HG03103 (cell line): ENCODE data around the gene EMC8.
A peak's percentile ranks its signal among the peaks of the same experiment; 100 is the strongest.
"Not testable (repeated sequence)": the region's sequence is repeated elsewhere in the genome, so short reads cannot be mapped to it uniquely, and the experiment has no call there.

Experiments used
- ATAC-seq: cut with Tn5 transposase; IDR thresholded peaks from one replicate; pipeline ENCODE4 v1.9.1; 2021; ENCODE audit warnings: low read depth; ENCODE audit not compliant: unreplicated experiment

Gene EMC8

DNA sequence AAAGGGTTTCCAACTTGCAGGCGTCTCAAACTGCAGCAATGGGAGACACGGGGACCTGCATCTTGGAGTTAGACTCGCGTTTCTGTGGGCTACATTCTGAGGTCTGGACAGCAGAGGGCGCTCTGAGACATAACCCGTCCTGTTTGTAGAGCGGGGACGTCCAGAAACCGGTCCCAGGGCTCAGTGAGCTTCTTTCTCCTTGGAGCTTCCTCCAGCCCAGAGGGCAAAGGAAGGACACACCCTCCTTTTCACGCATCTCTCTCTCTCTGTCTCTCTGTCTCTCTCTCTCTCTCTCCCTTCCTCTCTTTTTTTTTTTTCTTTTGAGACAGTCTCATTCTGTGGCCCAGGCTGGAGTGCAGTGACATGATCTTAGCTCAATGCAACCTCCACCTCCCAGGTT, 19.9 kb upstream of the EMC8 start:
- no peak for ATAC-seq

DNA sequence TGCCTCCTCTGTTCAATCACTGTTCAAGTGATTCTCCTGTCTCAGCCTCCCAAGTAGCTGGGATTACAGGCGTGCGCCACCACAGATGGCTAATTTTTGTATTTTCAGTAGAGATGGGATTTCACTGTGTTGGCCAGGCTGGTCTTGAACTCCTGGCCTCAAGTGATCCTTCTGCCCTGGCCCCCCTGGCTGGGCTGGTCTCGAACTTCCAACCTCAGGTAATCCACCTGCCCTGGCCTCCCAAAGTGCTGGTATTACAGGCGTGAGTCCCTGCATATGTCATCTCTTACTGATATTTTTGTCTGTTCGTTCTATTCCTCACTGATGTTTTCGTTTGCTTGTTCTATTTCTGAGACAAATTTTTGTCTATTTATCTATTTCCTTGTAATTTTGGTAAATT, 17.9 kb upstream of the EMC8 start:
- not testable (repeated sequence) for ATAC-seq

DNA sequence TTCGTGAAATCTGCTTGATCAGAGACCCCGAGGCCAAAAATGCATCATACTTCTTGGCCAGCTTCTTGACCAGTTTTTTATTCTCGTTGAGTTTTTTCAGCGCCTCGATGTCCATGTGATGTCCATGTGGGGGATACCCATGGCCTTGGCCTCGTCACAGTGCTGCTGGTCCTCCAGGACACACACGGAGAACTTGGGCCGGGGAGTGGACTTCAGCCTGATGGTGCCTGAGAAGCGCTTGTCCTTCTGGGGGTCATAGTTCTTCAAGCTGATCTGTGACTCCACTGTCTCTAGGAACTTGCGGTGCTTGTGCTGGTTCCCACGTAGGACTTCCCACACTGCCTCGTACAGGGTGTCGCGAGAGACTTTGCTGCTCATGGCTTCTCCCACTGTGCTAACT, 16.8 kb upstream of the EMC8 start:
- no peak for ATAC-seq

DNA sequence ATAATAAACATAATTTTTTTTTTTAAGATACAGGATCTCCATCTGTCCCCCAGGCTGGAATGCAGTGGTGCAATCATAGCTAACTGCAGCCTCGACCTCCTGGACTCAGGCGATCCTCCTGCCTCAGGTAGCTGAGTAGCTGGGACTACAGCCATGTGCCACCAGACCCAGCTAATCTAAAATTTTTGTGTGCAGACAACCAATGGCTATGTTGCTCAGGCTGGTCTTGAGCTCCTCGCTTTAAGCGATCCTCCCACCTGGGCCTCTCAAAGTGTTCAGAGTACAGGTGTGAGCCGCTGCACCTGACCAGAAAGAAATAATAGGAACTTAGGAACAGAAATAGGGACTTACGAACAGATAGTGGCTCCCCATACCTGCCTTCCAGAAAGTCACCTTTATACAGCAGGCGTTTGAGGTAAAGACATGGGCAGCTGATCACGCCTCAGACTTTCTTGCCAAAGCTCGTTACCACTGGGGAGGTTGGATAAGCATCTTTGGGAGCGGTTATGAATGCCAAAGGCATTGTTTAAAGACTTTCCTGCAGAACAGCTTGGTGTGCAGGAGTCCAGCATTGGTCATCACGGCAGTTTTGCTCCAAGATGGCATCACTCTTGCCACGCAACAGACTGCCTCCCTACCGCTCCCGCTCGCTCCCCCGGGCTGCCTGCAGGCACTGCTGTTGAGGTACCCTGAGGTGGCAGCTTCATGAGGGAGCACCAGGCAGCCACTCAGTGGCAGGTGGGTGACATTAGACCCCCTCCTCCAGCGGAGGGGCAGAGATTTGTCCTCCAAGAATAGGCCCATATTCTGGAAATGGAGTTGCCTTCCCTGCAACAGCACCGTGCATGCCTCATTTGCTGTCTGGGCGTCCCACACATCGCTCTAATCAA, 13.7 kb upstream of the EMC8 start:
- no peak for ATAC-seq

DNA sequence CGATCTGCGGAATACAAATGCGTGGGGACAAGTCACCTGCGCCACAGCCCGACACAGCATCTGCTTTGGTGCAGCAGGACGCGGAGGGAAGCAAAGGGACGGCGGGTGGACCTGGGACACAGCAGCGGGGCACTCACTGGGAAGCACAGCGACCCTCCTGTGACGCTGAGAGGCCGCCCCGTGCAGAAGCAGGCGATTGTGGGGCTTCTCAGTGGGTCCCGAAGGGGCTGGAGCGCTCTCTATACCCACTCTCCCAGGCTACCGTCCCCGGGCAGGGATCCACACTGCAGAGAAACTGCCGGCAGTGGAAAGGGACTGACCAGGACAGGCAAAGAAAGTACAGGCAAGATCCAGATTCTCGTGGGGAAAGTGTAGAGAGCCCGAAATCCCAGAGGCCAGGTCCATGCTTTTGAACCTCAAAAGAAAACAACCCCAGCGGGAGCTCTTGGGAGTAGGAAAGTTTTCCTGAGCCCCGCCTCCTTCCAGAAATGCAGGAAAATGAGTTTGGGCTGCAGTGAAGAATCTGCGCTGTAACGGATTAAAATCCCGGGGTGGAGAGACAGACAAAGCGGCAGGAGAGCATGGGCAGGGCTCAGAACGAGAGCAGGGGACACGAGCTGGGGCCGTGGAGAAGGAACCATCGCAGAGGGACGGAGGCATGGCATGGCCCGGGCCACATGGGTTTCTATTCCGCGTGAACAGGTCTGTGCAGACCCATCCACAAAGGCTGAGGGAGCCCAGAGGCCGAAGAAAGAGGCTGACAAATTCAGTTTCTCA, 12.9 kb upstream of the EMC8 start:
- no peak for ATAC-seq

DNA sequence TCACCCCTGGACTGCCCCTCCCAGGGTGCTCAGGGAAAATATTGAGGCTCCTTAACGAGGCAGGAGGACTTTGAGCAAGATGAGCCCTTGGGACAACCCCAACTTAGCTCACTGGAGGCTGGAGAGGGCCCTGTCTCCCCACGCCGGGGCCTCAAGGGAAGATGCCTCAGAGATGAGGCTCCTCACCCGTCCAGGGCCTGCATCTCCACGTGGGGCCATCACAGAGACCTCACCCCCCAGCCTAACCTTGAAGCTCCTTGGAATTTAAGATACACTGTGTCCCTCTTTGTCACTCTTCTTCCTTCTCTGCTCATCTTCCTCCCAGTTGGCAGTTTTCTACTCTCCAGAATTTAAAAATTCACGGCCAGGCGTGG, 11.4 kb upstream of the EMC8 start:
- no peak for ATAC-seq

DNA sequence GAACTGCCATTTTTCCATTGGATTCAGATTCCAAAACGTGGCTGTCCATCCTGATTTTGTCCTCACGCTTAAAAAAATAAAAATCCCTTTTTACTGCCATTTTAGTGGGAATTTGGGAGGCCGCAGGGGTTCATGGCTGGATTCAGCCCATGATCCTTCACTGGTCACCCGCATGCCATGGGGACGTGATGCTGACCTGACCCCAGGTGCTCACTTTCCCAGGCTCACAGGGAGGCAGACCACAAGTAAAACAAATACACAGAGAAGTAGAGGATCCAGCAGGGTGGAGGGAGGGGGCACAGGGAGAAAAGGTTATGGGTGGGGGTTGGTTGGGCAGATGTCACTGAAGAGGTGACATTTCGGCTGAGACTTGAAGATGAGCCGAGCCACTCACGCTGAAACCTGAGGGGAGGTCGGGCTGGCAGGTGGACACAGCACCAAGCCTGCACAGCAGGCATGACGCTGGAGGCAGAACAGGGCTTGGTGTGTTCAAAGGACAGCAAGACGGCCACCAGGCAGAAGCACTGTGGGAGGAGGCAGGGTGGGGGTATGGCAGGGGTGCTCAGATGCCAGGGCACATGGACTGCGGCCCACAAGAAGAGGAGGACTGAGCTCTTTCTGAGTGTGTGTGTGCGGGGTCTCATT, 10.9 kb upstream of the EMC8 start:
- ATAC-seq: no peak

DNA sequence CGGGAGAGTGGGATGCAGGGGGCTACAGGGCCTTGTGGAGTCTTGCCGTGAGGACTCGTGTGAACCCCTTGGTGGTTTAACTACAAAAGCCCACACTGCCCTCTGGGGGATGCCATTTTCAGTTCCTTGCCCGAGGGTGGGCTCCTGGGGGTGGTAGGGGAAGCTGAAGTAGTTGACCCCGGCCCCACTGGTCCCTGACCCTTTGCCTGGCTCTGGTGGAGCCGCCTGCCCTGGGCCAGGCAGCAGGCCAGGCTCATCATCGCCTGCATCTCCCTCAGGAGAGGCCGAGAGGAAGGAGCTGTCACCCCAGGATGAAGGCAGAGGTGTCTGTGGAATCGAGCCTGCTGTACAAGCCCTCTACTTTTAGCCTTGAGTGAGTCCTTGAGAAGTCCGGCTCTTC, 10.3 kb upstream of the EMC8 start:
- ATAC-seq: no peak

DNA sequence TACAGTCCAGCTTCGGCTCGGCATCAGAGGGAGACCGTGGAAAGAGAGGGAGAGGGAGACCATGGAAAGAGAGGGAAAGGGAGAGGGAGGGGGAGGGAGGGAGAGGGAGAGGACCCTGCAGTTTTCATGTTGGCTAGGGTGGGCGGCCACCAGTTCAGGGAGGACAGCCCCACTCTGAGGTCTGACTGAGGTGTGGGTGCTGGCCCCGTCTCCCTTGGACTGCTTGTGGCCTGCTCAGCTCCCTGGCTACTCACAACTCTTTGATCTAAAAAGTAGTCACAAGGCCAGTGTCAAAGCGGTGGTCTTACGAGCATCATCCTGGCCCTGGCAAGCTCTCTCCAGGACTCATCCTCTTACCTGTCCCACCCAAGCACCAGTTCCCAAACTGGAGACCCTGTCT, 9.6 kb upstream of the EMC8 start:
- ATAC-seq: no peak

DNA sequence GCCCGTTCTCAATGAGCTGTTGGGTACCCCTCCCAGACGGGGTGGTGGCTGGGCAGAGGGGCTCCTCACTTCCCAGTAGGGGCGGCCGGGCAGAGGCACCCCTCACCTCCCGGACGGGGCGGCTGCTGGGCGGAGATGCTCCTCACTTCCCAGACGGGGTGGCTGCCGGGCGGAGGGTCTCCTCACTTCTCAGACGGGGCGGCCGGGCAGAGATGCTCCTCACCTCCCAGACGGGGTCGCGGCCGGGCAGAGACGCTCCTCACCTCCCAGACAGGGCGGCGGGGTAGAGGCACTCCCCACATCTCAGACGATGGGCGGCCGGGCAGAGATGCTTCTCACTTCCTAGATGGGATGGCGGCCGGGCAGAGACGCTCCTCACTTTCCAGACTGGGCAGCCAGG, 8.8 kb upstream of the EMC8 start:
- not testable (repeated sequence) for ATAC-seq

DNA sequence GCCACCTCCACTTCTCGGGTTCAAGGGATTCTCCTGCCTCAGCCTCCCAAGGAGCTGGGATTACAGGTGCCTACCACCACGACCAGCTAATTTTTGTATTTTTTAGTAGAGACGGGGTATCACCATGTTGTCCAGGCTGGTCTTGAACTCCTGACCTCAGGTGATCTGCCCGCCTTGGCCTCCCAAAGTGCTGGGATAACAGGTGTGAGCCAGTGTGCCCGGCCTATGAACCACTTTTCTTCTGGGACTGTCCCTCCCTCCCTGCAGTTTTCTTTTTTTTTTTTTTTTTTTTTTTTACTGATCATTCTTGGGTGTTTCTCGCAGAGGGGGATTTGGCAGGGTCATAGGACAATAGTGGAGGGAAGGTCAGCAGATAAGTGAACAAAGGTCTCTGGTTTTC, 8.0 kb upstream of the EMC8 start:
- not testable (repeated sequence) for ATAC-seq

DNA sequence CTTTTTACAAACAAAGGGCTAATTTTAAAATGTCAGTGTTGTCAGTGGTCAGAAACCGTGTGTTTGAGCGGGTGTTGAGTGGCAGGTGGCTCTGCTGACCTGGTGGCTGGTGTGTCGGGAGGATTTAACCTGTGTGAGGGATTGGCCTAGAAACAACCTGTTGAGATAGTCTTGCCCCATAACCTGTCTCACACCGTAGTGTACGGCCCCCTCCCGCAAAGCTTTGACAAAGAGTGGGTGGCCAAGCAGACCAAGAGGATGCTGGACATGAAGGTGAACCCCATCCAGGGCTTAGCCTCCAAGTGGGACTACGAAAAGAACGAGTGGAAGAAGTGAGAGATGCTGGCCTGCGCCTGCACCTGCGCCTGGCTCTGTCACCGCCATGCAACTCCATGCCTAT, 7.2 kb upstream of the EMC8 start:
- ATAC-seq: no peak

DNA sequence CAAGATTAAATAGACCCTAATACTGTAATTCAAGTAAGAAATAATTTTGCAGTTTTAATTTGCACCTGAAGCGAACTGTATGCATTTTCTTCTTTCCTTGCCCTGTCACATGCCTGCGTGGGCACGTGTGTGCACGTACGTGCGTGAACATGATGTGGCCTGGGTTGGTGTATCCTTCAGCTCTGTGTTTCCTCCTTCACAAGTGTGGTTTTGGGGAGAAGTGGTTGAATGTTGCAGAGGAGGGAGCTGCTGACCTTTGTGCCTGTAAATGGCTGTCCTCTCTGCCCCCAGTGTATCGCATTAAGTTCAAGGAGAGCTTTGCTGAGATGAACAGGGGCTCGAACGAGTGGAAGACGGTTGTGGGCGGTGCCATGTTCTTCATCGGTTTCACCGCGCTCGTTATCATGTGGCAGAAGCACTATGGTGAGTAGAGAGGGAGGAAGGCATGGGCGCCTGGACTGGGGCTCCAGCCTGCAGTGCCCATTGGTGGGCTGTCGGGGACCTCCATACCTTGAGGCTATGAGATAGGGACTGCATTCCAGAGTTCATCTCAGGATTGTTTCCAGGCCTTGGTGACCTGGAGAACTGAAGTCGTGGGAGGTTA, 6.2 kb upstream of the EMC8 start:
- no peak for ATAC-seq

DNA sequence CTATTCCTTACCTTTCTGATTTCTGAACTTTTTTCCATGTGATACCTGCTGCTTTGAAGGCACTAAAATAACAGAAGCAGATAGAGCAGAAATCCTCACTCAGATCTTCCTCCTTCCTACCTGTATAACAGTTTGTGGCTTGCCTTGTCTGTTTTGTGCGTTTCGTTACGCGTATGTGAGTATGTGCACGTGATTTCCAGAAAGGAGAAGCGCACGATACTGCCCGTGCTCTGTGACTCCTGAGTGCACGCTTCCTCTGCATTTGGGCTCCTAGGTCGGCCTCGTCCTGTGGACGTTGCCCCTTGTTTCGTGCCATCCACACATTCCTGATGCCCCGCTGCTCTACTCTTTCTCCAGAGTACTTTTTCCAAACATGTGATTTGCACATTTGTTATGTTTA, 4.2 kb upstream of the EMC8 start:
- ATAC-seq: no peak

DNA sequence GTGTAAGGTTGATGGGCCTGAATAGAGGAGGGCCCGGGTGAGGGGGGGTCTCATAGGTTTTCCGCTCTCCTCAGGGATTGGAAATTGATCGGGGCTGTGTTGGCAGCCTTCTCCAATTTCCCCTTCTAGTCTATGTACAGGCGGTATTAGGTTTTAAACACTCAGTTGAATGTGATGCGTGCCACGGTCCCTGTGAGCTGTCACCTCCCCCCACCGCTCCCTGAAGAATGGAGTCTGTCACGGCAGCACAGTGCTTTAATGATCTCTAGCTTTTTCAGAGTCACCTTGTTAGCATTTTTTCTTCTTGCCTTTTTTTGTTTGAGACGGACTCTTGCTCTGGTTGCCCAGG, 951 bp upstream of the EMC8 start:
- ATAC-seq: no peak

DNA sequence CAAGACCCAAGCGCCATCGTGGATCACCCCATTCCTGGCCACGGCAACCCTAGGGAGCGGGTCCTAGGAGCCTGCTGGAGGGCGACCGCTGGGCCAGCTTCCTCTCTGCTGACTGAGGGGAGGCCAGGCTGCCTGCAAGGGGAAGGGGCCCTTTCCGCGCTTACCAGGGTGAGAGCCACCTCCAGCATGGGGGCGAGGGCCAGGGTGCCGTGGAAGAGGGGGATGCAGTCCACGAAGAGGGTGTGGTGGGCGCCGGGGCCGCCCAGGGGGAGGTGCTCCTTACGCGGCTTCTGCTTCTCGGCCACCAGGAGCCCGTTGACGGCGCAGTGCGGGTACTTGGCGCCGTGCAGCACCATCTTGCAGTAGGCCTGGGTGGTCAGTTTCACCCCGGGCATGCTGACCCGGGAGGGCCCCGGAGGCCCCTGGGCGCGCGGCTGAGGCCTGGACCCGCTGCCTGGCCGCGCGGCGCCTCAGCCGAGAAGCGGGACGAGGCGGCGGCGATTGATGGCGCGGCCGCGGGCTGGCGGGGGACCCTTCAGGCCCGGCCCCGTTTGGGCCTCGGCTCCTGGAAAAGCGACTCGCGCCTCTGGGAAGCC, 345 bp downstream of the EMC8 start:
- ATAC-seq: peak; percentile 19

DNA sequence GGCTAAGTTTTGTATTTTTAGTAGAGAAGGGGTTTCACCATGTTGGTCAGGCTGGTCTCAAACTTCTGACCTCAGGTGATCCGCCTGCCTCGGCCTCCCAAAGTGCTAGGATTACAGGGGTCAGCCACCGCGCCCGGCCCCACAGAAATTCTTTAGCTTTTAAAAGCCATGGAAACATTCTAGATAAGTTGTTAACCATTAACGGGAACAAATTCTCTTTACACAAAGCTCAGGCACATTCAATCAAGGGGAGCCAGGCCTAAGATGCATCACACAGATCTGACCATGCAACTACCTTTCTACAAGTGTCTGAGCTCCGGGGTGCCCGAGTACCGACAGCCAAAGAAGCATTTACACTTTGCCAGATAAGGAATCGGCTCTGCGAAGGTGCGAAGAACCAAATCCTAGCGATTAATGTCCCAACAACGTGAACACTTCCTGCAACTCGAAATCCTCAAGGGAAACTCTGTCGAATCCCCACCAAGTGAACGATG, 1.0 kb downstream of the EMC8 start:
- ATAC-seq: no peak

DNA sequence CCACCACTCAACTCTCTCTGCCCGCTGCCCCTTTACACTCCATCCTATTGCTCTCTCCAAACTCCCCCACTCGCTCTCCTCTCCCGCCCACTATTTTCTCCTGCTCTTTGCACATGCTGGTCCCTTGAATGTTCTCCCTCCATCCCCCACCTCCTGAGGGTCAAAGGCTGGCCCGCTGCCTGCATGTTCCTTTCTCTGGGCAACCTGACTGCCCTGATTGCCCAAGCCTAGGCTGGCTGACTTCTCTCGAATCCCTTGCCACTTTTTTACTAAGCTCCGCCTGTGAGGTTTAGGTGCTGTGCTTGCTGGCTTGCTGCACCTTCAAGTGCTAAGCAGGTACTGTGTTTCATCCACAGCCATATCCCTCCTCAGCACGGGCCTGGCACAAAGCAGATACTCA, 2.7 kb downstream of the EMC8 start:
- ATAC-seq: no peak

DNA sequence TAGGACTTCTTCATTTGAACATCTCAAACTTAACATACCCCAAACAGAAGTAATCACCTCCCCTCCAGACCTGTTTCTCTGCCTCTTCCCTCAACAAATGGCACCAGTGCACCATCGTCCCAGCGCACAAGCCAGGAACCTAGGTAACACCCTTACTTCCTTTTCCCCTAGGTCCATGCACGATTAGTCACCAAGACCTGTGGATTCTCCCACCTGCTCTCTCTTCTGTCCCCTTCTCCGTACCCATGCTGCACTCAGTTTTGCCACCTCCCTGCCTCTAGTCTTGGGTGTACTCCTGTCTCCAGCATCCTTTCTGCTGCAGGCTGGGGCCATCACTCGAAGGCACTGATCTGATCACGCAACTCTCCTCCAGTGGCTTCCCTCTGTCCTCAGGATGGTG, 3.2 kb downstream of the EMC8 start:
- no peak for ATAC-seq

DNA sequence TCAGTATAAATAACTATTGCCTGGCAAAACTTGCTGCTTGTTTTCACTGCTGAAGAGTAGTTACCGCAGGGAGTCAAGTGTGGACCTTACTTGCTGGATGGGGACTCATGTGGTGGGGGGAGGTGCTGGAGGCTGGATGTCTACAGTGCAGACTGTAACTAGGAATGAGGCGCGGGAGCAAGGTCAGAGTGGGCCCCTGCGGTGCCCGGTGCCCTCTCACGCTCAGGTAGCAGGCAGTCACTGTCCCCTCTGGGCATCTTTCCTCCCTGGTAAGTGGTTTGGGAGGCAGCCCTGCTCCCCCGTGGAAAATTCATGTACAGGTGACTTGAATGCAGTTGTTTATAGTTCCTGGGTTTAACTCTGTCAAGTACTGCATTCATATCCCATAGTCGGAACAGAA, 4.6 kb downstream of the EMC8 start:
- no peak for ATAC-seq
